GM19023 (cell line): Measurements from ENCODE around the gene UHRF1.

Source experiments
- ATAC-seq: cut with Tn5 transposase; IDR thresholded peaks from one replicate; pipeline ENCODE4 v1.9.1; 2021; ENCODE audit warnings: mild to moderate bottlenecking, moderate library complexity; ENCODE audit not compliant: unreplicated experiment

UHRF1 gene

DNA sequence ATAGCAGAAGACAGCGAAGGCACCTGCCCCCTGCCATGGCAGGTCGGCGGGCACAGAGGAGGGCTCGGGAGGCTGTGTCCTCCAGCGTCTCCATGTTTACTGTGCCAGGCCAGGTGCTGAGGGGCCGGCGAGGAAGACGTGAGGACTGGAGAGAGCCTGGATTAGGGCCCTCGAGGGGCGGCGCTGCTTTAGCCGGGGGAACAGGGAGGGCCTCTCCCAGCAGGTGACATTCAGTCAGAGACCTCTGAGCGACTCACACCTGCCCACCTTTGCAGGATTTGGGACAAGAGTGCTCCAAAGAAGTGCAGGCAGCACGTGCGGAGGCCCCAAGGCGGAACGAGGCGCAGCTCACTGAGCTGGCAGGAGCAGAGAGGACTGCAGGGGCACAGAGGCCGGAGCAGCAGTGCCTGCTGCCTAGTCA is 77.2 kb downstream of the UHRF1 start:
- ATAC-seq, result no peak

DNA sequence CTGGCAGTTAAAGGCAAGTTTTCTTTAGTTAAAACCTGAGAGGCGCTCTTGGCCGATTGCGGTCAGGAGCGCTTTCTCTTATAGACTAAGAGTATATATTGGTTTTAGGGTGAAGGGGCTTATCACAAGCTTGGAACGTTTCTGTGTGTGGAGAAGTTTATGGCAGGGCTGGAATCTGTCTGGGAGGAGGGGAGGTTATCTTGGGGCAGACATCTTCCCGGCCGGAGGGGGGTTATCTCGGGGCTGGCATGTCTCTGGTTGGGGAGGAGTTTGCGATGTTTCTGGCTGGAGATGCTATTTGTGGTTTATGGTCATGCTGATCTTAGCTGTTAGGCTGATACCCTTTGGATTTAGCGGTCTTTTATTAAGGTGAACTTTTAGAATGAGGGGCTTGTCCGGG is 78.0 kb downstream of the UHRF1 start:
- no peak for ATAC-seq

DNA sequence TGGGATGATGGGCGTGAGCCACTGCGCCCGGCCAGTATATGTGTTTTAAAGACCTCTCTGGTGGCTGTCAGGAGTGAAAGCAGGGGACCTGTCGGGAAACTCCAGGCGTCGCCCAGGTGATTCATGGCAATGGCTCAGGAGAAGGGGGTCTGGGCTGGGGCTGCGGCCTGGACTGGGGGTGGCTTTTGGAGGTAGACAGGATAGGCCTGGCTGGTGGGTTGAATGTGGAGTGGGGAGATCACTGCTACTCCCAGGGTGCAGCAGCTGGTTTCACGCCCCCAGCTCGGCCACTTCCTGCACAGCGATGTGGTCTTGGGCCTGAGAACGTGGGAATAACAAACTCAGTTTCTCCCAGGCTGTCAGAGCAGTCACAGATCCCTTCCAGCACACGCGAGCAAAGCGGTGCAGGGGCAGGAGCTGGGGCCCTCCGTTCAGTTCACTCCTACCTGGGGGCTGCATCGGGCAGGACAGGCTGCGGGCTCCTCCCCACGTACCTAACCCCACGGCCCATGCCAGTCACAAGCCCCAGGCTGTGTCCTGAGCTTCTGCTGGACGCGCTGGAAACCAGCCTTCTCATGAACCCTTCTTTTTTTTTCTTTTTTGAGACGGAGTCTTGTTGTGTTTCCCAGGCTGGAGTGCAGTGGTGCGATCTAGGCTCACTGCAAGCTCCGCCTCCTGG is 78.5 kb downstream of the UHRF1 start:
- no peak for ATAC-seq

DNA sequence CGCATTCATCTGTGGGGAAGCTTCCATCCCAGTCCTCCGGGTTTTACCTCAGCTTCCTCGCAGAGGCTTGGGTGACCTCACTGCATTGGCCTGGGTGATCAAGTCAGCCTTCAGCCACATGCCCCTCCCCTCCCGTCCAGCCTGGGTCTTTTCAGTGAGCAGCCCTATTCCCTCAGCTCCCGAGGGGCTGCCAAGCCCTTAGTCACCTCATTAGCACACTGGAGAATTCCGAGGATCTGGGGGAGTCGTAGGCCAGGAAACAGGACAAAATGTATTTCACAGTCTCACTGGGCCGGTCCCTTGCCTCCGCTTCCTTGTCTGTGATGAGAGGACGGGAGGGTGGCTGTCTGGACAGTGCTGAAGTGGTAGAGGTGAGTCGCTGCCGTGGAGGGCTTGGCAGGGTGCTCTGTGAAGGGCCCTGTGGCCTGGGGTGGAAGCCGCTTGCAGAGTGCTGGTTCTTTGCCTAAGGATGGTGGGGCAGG is 79.5 kb downstream of the UHRF1 start:
- no peak for ATAC-seq

DNA sequence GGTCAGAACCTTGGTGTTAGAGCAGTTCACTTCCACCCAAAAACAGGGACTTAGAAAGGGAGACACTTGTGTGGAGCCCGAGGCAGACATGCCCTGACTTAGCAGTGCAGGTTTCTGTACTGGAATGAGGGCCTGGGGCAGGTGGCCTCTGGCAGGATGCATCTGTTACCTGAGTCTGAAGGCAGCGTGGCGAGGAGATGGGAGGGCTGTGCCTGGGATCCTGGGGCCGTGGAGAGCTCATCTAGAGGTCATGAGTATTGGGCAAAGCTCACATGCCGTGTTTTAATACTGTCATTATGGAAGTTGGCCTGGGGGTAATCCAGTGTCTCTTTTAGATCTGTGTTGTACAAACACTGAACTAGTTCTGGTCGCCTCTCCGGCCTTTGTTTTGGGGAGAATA is 81.0 kb downstream of the UHRF1 start:
- ATAC-seq, result no peak

DNA sequence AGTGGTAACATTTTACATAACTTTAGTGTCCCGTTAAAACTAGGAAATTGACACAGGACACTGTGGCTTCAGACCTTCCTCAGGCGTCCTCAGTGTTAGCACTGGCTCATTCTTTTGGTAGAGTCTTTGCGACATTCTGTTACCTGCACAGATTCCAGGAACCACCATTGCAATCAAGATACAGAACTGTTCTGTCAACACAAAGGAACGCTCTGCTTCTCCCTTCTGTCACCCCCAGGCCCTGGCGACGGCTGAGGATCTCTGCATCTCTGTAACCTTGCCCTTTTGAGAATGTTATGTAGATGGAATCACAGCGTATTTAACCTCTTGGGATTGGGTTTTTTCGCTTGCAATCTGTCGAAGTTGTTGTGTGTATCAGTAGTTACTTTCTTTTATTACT is 82.2 kb downstream of the UHRF1 start:
- ATAC-seq, result no peak

DNA sequence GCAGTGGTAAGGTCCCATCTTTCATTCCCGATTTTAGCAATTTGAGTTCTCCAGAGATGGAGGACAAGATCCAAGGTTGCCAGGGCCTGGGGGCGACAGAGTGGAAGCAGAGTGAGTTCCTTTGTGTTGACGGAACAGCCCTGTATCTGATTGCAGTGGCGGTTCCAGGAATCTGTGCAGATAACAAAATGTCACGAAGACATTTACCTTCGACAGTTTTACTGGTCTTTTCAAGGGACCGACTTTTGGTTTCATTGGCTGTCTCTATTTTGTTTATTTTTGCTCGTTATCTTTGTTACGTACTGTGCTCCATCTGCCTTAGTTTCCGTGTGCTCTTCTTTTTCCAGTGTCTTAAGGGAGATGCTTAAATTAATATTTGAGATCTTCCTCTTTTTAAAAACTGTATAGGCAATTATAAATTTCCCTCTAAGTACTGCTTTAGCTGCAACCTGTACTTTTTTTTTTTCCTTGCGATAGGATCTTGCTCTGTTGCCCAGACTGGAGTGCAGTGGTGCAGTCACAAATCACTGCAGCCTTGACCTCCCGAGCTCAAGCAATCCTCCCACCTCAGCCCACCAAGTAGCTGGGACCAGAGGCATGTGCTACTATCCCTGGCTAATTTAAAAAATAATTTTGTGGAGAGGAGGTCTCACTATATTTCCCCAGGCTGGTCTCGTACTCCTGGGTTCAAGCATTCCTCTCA is 82.8 kb downstream of the UHRF1 start:
- no peak for ATAC-seq

DNA sequence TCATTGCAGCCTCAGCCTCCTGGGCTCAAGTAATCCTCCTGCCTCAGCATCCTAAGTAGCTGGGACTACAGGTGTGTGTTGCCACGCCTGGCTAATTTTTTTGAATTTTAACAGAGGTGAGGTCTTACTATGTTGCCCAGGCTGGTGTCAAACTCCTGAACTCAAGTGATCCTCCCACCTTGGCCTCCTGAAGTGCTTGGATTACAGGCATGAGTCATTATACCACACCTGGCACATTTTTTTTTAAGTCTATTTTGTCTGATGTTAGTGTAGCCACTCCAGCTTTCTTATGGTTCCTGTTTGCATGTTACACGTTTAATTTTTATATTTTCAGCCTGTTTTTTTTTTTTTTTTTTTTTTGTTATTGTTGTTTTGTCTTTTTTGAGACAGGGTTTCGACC is 84.4 kb downstream of the UHRF1 start:
- ATAC-seq, result no peak

DNA sequence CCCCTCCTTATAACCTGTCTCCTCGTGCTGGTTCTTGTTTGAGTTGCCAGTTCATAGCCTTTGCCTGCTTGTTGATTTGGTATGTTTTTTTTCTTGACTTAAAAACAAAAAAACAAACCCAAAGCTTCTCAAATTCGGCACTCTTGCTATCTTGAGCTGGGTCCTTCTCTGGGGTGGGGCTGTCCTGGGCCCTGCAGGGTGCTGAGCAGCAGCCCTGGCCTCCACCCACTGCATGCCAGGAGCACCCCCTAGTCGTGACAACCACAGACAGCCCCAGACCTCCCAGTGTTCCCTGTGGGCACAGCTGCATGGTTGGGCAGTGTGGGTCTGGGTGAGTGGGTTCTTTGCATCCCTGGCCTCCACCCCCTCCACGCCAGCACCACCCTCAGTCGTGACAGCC is 87.4 kb downstream of the UHRF1 start:
- ATAC-seq, result no peak

DNA sequence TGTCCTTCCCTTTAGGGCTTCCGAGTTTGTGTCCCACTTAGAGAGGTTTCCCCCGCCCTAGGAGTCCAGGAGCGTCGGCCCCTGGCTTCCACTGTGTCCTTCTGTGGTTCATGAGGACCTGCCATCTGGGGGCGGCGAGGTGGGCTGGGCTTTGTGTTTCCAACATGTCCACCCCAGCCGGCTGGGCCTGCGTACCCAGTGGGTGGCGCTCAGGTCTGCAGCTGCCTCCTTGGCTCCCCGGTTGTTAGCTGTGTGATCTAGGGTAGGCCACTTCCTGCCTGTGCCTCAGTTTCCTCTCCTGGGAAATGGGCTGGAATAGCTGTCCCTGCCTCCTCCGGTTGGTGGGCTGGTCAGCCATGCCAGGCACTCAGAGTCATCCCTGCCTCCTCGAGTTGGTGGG is 88.0 kb downstream of the UHRF1 start:
- no peak for ATAC-seq

DNA sequence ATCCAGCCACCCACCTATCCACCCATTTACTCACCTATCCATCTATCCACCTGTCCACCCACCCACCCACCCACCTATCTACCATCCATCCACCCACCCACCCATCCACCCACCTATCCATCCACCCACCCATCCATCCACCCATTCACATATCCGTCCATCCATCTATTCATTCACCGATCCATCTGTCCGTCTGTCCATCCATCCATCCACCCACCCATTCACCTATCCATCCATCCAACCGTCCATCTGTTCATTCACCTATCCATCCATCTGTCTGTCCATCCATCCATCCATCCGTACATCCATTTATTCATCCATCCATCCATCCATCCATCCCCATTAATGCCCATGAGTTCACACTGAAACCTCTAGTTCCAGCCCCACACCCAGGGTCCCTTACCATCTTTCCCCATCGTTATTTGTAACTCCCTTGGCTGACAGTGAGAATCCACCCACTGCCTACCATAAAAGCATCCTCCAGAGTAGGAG is 90.9 kb downstream of the UHRF1 start:
- ATAC-seq, result no peak

DNA sequence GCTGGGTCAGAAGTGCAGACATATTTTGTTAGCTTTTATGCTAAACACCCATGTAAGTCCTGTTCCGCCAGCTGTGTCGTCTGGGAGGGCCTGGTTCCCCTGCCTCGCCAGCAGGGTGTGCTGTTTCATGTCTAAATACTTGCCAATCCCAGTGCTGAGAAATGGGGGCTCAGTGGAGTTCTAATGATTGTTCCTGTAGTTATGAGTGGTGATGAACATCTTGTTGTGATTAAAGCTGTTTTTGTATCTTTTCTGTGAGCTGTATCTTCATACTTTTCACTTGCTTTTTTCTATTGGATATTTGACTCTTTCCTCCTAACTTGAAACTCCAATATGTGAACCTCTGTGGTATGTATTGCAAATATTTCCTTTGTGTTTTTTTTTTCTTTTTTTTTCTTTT is 92.3 kb downstream of the UHRF1 start:
- no peak for ATAC-seq

DNA sequence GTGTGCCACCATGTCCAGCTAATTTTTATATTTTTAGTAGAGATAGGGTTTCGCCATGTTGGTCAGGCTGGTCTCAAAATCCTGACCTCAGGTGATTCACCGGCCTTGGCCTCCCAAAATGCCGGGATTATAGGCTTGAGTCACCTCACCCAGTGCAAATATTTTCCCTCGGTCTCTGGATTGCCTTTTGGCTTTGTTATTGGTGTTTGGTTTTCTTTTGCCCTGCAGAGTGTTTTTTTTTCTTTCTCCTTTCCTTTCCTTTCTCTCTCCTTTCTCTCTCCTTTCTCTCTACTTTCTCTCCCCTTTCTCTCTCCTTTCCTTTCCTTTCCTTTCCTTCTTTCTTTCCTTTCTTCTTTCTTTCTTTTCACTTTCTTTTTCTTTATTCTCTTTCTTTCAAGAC is 92.8 kb downstream of the UHRF1 start:
- ATAC-seq, result no peak

DNA sequence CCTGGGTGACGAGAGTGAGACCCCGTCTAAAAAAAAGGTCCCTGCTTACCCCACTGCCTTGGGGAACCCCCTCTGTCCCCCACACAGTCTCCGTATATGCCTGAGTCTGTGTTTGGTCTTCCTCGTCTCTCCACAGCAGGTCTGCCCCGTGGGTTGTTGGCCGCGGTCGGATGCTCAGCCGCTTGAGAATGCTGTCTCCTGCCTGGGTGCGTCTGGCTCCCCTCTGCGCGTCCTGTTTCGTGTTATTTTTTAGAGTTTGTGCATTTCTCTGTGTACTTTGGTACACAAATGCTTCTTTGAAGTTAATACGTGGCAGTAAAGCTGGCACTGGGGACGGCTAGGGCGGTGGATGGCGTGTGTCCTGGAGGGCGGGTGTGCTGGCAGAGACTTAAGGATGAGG is 94.5 kb downstream of the UHRF1 start:
- no peak for ATAC-seq

DNA sequence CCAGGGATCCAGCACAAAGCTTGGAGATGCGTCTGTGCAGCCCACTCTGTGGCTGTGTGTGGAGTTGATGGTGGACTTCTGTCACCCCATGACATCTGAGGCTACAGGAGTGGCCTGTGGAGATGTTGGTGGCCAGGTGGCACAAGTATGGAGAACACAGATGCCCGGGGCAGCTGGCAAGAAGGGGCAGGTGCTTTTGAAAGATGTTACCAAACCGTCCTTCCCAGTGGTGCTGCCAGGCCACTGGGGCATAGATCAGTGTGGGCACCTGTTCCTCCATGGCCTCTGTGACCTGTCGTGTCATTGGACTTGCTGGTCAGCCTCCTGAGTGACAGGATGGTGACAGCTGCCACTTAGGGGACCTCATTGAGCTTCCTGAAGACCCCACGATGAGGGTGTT is 95.8 kb downstream of the UHRF1 start:
- ATAC-seq, result no peak

DNA sequence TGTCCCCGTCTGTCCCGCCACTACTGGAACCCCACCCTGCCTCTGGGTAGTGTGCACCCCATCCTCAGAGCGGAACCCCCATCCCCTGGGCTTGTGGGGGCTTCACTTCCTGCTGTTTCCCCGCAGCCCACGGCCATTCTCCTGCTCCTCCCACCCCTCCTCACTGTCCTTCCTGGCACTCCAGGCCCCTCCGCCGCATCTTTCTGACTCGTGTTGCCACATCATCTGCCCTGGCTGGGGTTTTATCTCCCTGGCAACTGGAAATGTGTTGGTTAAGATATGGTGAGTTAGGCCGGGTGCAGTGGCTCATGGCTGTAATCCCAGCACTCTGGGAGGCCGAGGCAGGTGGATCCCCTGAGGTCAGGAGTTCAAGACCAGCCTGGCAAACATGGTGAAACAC is 96.9 kb downstream of the UHRF1 start:
- ATAC-seq, result no peak

DNA sequence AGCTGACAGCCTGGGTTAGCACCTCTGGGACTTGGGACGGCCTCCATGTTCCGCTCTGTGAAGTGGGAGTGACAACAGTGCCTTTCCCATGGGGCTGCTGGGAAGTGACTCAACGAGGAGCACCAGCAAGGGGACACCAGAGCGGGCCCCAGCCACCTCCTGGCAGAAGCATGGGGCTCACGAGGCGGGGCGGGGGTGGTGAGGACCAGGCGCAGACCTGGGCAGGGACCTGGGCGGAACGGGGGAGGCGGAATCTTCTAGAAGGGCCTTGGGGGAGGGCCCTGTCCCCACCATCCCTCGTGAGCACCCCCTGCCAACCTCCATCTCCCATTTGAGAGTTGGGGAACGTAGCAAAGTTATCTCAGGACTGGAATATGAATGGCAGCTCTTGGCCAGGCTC is 97.5 kb downstream of the UHRF1 start:
- ATAC-seq, result no peak
